NCI-H446 treated with DMSO at 0.1 percent for 48 hours (cell line): Measurements from ENCODE around the gene C3.

Experiments used
- DNase-seq: peaks from one replicate; lab custom pipeline; 2025; lab: John Stamatoyannopoulos, UW

Gene C3

DNA sequence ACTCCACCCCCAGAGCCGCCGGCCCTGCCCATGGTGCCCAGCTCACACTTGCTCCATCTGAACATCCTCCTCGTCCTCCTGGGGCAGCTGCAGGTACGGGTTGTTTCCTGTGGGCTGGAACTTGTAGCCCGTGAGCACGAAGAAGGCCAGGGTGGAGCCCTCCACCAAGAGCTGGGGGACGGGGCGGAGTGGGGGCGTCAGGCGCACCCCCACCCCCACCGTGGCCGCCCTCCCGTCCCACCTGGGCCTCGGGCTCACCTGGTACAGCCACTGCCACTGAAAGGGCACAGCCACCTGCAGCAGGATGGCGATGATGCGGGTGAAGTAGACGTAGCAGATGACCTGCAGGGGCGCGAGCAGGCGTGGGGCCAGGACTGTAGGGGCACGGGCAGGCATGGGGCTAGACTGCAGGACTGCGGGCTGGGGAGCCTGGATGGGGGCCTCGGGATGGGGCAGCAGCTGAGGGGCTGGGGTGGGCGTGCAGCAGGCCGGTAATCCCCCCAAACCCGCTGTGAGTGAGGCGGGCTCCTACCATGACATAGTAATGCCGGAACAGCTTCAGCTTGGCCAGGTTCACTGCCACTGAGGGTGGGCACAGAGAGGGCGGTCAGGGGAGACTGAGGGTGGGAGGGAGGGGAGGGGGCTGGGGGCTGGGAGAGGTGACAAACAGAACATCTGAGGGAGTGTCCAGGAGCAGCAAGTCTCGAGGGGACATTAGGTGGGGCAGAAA, 10.7 kb upstream of the C3 start:
- DNase-seq: no peak

DNA sequence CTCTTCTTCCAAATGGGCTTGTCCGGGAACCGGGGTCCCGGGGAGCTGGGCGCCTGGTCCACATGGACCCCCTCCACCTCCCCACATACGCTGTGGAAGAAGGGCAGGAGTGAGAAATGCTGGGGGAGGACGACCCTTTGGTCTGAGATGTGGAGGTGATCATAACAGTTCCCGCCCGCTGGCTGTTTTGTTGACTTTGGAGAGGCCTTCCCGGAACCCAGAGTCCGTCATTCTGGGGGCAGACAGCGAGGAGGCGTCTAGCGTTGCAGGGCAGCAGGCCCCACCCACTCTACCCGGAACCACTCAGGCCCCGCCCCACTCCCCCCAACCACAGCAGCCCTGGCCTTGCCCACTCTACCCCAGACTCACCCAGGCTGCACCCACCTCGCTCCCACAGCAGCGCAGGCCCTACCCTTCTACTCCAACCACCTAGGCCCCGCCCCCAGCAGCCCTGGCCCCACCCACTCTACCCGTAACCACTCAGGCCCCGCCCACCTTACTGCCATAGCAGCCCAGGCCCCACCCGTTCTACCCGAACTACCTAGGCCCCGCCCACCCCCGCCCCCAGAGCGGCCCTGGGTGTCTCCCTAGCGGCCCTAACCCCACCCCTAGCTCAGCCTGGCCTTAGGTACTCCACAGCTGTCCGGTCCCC, 9.8 kb upstream of the C3 start:
- no peak for DNase-seq

DNA sequence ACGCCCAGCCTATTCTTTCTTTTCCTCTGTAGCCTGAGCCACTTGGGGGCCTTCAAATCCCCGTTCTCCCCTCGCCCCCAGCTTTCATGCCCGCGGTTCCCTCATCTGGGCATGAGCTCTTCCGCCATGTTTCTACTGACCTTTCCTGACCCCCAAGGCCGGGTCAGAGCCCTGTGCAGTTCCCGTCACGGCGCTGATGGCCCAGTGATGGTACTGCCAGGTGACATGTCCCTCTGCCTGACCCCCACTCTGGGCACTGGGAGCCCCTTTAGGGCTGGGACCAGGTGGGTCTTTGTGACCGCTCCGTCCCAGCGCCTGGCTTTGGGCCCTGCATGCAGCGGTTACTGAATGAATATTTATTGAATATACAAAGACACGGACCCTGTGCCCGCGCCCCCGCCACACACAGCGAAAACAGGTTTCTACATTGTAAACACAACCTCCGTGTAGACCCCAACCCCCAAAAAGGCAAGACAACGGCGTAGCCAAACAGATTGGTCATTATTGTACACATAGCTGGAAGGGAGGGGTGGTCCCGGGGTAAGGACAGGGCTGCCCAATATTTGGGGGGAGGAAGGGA, 9.2 kb upstream of the C3 start:
- no peak for DNase-seq

DNA sequence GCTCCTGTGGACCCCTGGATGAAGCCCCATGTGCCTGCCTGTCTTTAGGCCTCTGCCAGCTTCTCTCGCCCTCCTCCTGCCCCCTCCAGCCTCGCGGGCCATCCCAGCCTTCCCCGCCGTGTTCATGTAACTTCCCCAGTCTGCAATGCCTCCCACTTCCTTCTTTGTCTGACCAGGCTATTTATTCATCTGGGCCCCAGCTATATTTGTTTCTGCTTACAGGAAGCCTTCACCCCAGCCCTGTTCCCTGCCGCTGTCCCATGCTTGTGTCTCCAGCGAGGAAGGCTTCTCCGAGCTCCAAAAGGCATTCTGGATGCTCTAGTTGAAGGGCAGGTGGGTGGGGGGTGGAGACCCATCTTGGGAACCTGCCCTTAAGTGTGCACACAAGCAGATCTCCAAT, 7.9 kb upstream of the C3 start:
- no peak for DNase-seq

DNA sequence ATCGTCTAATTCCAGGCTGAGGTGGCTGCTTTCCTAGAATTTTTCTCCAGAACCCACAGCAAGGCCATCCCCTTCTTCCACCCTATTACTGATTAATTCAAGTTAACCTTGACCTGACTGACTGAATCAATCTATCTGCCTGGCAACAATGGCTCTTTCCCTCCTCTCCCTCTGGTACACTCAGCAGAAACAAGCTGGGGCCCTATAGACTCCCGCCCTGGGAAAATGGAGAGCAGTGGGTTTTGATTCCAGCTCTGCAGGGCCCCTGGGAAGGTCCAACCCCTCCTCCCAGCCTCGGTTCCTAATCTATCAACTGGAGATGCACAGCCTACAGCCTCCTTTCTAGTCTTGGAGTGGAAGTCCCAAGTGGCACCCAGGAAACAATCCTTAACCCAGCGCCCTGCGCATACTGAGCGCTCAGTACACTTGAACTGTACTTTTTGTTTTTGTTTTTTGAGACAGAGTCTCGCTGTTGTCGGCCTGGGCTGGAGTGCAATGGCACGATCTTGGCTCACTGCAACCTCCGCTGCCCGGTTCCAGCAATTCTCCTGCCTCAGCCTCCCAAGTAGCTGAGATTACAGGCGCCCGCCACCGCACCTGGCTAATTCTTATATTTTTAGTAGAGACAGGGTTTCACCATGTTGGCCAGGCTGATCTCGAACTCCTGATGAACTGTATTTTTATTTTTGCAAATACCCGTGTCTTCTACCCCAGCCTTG, 5.2 kb upstream of the C3 start:
- DNase-seq: no peak

- DNase-seq: no peak
These were observed 4.4 kb upstream of the C3 start for GRCh38 chr19:6724631-6725492.

- no peak for DNase-seq
These were observed 3.3 kb upstream of the C3 start for GRCh38 chr19:6723738-6724137.

GRCh38 chr19:6723108-6723618, 2.7 kb upstream of the C3 start:
- DNase-seq: no peak

DNA sequence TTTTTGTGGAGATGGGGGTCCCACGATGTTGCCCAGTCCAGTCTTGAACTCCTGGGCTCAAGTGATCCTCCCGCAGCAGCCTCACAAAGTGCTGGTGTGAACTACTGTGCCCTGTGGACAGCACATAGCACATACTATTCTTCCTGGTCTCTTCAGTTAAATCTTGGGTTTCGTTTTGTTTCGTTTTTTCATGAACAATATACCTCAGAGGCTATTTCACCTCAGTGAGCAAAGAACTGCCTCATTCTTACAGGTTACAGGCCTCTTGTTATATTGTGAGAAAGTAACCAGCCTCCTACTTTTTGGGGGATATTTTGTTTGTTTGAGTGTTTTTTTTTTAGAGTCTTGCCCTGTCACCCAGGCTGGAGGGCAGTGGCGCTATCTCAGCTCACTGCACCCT, 1.3 kb upstream of the C3 start:
- DNase-seq: no peak

- DNase-seq: no peak
These were observed 656 bp upstream of the C3 start for GRCh38 chr19:6721138-6721474.

DNA sequence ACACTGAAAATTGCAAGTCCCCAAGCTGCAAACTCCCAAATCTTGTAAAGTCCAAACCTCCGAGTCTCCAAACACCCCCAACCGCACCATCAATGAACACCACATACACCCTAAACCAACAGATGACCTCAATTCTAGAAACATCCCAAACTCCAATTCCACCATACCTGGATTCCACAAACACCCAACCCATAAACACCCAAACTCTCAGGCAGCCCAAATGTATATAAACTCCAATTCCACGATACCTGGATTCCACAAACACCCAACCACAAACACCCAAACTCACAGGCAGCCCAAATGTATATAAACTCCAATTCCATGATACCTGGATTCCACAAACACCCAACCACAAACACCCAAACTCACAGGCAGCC, 470 bp downstream of the C3 start:
- DNase-seq: no peak

GRCh38 chr19:6719540-6719861, 949 bp downstream of the C3 start:
- DNase-seq: no peak

DNA sequence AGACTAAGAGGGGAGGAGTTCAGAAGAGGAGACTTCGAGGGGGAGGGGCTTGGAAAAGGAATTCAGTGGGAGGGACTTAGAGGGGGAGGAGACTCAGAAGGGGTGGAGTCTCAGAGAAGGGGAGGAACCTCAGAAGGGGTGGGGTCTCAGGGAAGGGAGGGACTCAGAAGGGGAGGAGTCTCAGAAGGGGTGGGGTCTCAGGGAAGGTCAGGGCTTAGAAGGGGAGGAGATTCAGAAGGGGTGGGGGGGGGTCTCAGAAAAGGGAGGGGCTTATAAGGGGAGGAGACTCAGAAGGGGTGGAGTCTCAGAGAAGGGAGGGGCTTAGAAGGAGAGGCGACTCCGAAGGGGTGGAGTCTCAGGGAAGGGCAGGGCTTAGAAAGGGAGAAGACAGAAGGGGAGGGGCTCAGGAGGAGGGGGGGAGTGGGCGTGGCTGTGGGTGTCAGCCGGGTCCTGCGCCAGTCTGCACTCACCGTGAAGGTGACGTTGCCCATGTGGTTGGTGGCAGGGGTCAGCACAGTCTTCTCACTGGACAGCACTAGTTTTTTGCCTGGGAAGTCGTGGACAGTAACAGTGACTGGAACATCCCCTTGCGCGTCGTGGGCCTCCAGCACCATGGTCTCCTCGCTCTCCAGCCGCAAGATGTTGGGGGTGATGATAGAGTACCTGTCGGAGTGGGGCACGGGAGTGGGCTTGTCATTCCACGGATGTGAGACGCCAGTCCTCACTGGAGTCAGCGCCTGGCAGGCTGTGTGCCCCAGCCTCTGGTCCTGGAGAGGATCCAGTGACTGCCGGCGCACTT, 1.5 kb downstream of the C3 start:
- DNase-seq: no peak

- no peak for DNase-seq
These were observed 2.2 kb downstream of the C3 start for GRCh38 chr19:6718111-6718740.

- no peak for DNase-seq
These were observed 2.9 kb downstream of the C3 start for GRCh38 chr19:6717441-6717971.

DNA sequence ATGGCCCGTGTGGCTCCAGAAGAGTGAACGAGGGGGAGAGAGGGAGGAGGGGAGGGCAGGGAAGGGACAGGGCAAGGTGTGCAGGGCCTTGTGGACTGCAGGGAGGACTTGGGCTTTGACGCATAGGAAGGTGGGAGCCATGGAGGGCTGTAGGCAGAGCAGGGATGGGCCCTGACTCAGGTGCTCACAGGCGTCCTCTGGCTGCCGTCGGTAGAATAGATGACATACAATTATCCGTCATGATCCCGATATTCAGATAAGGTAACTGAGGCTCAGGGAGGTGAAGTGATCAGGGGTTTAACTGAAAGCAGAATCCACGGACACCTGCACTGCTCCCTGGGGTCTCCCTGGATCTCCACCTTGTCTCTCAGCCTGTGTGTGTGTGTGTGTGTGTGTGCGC, 3.4 kb downstream of the C3 start:
- no peak for DNase-seq

GRCh38 chr19:6716610-6716970, 3.9 kb downstream of the C3 start:
- no peak for DNase-seq

DNA sequence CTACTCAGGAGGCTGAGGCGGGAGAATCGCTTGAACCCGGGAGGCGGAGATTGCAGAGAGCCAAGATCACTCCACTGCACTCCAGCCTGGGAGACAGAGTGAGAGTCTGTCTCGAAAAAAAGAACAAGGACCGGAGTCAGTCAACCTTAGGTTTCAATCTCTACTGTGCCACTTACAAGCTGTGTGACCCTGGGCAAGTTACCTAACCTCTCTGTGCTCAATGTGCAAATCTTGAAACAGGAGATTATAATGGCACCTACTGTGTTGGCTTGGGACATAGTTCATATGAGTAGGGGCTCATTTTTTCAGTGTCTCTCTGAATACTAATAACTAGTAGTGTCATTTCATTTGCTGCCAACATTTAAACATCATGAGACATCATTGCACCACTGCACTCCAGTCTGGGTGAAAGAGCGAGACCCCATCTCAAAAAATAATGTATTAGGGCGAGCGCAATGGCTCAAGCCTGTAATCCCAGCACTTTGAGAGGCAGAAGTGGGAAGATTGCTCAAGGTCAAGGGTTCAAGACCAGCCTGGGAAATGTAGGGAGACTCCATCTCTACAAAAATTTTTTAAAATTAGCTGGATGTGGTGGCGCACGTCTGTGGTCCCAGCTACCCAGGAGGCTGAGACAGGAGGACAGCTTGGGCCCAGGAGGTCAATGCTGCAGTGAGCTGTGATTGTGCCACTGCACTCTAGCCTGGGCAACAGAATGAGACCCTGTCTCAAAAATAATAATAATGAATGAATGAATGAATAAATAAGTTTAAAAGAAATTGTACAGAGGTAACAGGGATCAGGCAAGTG, 5.5 kb downstream of the C3 start:
- no peak for DNase-seq

DNA sequence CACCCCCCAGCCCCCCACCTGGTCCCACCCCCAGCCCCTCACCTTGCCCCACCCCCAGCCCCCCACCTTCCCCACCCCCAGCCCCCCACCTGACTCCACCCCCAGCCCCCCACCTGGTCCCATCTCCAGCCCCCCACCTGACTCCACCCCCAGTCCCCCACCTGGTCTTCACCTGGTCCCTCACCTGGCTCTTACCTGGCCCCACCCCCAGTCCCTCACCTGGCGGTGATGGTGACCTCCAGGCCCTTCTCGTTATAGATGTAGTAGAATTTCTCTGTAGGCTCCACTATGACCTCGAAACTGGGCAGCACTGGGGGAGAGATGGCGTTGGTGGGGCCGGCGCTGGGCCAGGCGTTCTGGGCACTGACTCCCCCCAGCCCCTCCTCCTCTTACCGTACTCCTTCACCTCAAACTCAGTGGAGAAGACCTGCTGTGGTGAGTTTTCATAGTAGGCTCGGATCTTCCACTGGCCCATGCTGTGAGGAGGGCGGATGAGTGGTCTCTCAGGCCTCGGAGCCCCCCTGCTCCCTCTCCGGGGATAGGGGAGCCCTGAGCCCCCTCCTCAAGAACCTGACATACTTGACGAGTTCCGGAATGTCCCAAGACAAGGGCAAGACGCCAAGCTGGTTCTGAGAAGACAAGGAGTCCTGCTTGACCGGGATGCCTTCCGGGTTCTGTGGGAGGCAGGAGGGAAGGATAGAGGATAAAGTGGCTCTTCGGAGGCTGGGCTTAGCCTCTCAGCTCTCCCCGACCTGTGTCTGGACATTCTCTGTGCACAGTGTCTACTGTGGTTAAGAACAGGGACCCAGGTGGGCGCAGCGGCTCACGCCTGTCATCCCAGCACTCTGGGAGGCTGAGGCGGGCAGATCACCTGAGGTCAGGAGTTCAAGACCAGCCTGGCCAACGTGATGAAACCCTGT, 6.4 kb downstream of the C3 start:
- DNase-seq: no peak
